ENCODE measurements around the gene NAA10. TPM values are rescaled to one million over a fixed set of nuclear protein-coding genes. Genes with fewer than 3 reads are reported as not detected.

Gene NAA10
- total and polyA plus RNA-seq, 2 experiments from 2014 or later = 83.5 to 118 TPM

DNA sequence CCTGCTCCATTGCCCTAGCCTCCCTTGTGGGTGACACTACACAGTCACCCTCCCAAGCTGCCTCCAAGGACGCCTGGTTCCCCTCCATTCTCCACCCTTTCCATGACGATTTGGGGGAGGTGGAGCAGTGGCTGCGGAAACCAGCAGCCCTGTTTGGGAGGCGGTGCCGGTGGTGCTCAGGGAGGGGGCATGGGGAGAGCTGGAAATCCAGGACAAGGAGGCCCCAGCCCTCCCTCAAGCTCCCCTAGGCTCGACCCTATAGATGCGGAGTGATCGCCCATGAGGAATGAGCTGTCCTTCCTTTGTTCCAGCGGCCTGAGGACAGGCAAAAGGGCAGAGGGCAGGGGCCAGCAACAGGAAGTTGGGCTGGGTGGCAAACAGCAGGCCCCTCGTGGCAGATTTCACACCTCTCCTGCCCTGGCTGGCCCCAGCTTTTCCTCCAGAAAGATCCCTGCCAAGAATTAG, 13.2 kb upstream of the NAA10 start:
- H3K4me2 ChIP-seq = no peak overlapping the region
- DNase-seq (ENCODE audit: low spot score) = no peak
- no peak overlapping the region for H2AFZ ChIP-seq
- H3K9me3 ChIP-seq (ENCODE audit: low read depth) = no peaks in the 10 kb centered on the region
- H3K79me2 ChIP-seq = no peaks in the 10 kb centered on the region
- H3K27ac ChIP-seq = no peak overlapping the region
- no peaks in the 10 kb centered on the region for H4K20me1 ChIP-seq (ENCODE audit: insufficient read depth, poor library complexity, severe bottlenecking)
- H3K4me1 ChIP-seq (ENCODE audit: insufficient read depth) = no peaks in the 10 kb centered on the region
- H3K9me2 ChIP-seq (replicated peaks; ENCODE audit: insufficient read depth) = no peaks in the 10 kb centered on the region
- no peak overlapping the region for H3K4me3 ChIP-seq
- H3K36me3 ChIP-seq (replicated peaks; ENCODE audit: insufficient read depth, low read depth) = no peaks in the 10 kb centered on the region
- no peak for TF ChIP-seq EZH2 (IDR thresholded peaks at IDR 0.05; ENCODE audit: borderline replicate concordance)
- TF ChIP-seq, protein P1, sequence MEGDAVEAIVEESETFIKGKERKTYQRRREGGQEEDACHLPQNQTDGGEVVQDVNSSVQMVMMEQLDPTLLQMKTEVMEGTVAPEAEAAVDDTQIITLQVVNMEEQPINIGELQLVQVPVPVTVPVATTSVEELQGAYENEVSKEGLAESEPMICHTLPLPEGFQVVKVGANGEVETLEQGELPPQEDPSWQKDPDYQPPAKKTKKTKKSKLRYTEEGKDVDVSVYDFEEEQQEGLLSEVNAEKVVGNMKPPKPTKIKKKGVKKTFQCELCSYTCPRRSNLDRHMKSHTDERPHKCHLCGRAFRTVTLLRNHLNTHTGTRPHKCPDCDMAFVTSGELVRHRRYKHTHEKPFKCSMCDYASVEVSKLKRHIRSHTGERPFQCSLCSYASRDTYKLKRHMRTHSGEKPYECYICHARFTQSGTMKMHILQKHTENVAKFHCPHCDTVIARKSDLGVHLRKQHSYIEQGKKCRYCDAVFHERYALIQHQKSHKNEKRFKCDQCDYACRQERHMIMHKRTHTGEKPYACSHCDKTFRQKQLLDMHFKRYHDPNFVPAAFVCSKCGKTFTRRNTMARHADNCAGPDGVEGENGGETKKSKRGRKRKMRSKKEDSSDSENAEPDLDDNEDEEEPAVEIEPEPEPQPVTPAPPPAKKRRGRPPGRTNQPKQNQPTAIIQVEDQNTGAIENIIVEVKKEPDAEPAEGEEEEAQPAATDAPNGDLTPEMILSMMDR (IDR thresholded peaks at IDR 0.05; ENCODE audit: poor library complexity) = no peak
- no peak for TF ChIP-seq EZH2phosphoT487 (IDR thresholded peaks at IDR 0.05; ENCODE audit: low read depth, severe bottlenecking, unreplicated experiment)
- H3K27me3 ChIP-seq = no peaks in the 10 kb centered on the region
- 77% methylated on average over 10 of the region's 10 CpGs for WGBS (ENCODE audit: low lambda C conversion rate, missing lambda C conversion rate)

DNA sequence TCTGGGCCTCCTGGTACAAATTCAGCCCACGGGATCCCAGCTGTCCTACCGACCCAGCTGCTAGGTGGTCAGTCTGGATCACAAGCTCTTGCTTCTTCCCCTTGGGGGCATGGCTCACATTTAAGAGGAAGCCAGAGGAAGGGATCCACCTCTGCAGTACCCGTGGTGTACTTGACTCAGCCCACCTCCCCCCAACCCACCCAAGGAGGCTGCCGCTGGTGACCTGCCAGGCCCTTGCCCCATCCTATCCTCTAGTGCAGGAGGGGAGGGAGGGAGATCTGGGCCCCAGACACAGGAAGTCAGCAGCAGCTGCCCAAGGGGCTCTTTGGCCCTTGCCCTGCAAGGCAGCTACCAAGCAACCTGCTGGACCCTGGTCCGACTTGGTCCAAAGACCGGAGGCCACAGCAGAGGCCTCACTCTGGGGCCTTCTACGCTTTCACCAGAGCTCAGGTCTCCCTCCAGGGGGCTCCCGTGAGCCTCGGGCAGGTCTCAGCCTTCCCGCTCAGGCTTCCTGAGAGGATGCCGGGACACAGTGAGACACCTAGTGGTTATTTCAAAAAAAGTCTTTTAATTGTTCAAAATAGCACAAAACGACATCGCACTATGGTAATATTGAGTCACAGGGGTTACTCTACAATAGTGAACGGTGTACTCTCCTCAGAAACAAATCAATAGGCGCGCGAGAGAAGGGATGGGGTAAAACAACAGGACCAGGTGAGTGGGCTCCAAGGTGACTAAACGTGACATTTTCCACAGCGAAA, 12.4 kb upstream of the NAA10 start:
- TF ChIP-seq, protein P1 (IDR thresholded peaks at IDR 0.05; ENCODE audit: poor library complexity) = peak; percentile 68
- no peak for TF ChIP-seq EZH2 (IDR thresholded peaks at IDR 0.05; ENCODE audit: borderline replicate concordance)
- Histone ChIP-seq H3K9me3 (ENCODE audit: low read depth) (no peaks in the 10 kb centered on the region), H3K4me1 (ENCODE audit: insufficient read depth) (no peaks in the 10 kb centered on the region), H3K36me3 (replicated peaks; ENCODE audit: insufficient read depth, low read depth) (no peaks in the 10 kb centered on the region), H3K27me3 (no peaks in the 10 kb centered on the region), H3K4me2 (no peak overlapping the region), H3K27ac (no peak overlapping the region), H2AFZ (no peak overlapping the region), H3K4me3 (no peak overlapping the region), H3K79me2 (no peaks in the 10 kb centered on the region), H4K20me1 (ENCODE audit: insufficient read depth, poor library complexity, severe bottlenecking) (no peaks in the 10 kb centered on the region), H3K9me2 (replicated peaks; ENCODE audit: insufficient read depth) (no peaks in the 10 kb centered on the region)
- WGBS (ENCODE audit: low lambda C conversion rate, missing lambda C conversion rate) = 69% methylated on average over 19 of the region's 19 CpGs
- DNase-seq (ENCODE audit: low spot score) = peak; percentile 85

DNA sequence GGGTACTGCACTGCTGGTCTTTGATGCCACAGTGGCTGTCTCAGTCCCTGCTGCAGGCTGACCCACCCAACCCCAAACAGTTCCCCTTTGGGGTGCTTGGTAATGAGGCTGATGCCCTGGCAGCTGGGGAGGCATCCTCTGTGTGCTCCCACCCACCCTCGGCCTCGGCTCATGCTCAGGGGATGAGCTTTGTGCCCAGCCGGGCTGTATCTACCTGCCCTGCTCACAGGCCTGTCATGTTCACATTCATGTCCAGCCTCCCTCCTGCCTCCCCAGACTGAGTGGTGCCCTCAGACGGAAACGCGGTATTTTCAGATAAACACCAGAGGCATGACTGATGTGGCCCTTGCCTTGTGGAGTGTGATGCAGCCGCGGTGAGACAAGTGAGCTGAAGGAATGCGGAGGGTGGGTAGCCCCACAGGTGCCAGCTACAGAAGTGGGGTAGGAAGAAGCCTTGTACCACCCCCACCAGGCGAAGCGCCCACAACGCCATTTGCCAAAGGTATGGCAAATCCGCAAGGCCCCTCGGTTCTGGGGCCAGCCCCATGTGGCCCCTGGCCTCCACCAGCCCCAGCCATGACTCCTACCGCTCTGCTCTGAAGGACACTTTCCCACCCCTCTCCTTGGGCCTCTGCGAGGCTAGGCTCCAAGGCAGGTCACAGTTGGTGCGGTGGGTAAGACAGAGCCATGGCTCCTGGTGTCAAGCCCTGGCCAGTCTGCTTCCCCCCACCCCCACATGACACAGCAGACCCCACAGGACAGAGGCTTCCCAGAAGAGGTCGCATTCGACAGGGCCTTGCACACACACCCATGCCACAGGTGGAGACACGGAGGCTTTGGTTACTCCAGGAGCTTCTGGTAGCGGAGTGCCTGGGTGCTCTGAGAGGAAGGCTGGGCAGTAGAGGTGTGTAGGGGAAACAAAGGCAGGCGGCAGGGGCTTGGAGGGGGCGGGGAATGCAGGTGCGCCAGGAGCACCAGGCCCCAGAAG, 11.4 kb upstream of the NAA10 start:
- Histone ChIP-seq H3K4me1 (ENCODE audit: insufficient read depth) (no peaks in the 10 kb centered on the region), H3K4me2 (no peak overlapping the region), H3K9me3 (ENCODE audit: low read depth) (no peaks in the 10 kb centered on the region), H3K9me2 (replicated peaks; ENCODE audit: insufficient read depth) (no peaks in the 10 kb centered on the region), H3K36me3 (replicated peaks; ENCODE audit: insufficient read depth, low read depth) (no peaks in the 10 kb centered on the region), H3K4me3 (no peak overlapping the region), H2AFZ (no peak overlapping the region), H4K20me1 (ENCODE audit: insufficient read depth, poor library complexity, severe bottlenecking) (no peaks in the 10 kb centered on the region), H3K79me2 (no peaks in the 10 kb centered on the region), H3K27ac (no peak overlapping the region), H3K27me3 (no peaks in the 10 kb centered on the region)
- no peak for DNase-seq (ENCODE audit: low spot score)
- 91% methylated on average over 23 of the region's 24 CpGs for WGBS (ENCODE audit: low lambda C conversion rate, missing lambda C conversion rate)
- TF ChIP-seq, protein P1 (IDR thresholded peaks at IDR 0.05; ENCODE audit: poor library complexity) = no peak
- TF ChIP-seq EZH2 (IDR thresholded peaks at IDR 0.05; ENCODE audit: borderline replicate concordance) (no peak), EZH2phosphoT487 (IDR thresholded peaks at IDR 0.05; ENCODE audit: low read depth, severe bottlenecking, unreplicated experiment) (no peak)

All from hepatocyte (in vitro differentiated cells).